ENCODE measurements around the gene TOLLIP. TPM values are rescaled to one million over a fixed set of nuclear protein-coding genes. Genes with fewer than 3 reads are reported as not detected.

The TOLLIP gene
- total and polyA plus RNA-seq, 8 donors: 35.2 to 69.8 (median 45.7) TPM

DNA sequence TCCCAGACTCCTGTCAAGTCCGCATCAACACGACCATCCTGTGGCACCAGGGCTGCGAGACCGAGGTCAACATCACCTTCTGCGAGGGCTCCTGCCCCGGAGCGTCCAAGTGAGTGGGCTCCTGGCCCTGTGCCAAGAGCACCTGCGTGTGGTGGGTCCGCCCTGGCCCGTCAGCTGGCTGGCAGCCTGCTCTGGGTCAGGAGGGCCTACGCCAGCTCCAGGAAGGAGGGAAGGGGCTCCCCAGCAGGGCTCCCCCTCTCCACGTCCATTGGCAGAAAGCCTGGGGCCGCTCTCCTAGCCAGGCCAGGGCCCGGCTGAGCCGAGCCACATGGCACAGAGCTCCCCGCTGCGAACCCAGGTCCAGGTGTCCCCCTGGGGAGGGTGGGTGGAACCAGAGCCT lies 48.8 kb downstream of the TOLLIP start:
- Histone ChIP-seq H3K4me3 (no peak overlapping the region), H3K9me3 (no peaks in the 10 kb centered on the region), H3K27me3 (no peaks in the 10 kb centered on the region), H3K36me3 (no peaks in the 10 kb centered on the region), H3K27ac (no peak overlapping the region), H3K4me1 (peaks cover 4 to 8% (median 5%) of the 10 kb centered on the region in 3 donors)
- intact Hi-C loops (cut with DNase I): no loop called here
- TF ChIP-seq, protein P1, sequence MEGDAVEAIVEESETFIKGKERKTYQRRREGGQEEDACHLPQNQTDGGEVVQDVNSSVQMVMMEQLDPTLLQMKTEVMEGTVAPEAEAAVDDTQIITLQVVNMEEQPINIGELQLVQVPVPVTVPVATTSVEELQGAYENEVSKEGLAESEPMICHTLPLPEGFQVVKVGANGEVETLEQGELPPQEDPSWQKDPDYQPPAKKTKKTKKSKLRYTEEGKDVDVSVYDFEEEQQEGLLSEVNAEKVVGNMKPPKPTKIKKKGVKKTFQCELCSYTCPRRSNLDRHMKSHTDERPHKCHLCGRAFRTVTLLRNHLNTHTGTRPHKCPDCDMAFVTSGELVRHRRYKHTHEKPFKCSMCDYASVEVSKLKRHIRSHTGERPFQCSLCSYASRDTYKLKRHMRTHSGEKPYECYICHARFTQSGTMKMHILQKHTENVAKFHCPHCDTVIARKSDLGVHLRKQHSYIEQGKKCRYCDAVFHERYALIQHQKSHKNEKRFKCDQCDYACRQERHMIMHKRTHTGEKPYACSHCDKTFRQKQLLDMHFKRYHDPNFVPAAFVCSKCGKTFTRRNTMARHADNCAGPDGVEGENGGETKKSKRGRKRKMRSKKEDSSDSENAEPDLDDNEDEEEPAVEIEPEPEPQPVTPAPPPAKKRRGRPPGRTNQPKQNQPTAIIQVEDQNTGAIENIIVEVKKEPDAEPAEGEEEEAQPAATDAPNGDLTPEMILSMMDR (IDR thresholded peaks at IDR 0.05): no peak
- 89 to 91% methylated on average over 16 to 17 of the region's 17 CpGs for WGBS, 2 donors
- ATAC-seq (no peak), FAIRE-seq (no peak), DNase-seq (peak in 2 of 6 donors; percentile 38 to 56)

GRCh38 chr11:1260023-1260501 lies 49.4 kb downstream of the TOLLIP start:
- TF ChIP-seq, protein P1 (IDR thresholded peaks at IDR 0.05): no peak
- no peak for FAIRE-seq
- Histone ChIP-seq H3K27me3 (no peaks in the 10 kb centered on the region), H3K4me1 (peaks cover 4 to 8% (median 5%) of the 10 kb centered on the region in 3 donors), H3K27ac (no peak overlapping the region), H3K4me3 (no peak overlapping the region), H3K36me3 (no peaks in the 10 kb centered on the region), H3K9me3 (no peaks in the 10 kb centered on the region)
- peak in 1 of 4 donors; percentile 8 for ATAC-seq
- 66 to 69% methylated on average over 9 to 10 of the region's 10 CpGs for WGBS, 2 donors
- intact Hi-C loops (cut with DNase I): no loop called here
- peak in 3 of 6 donors; percentile 41 to 81 (median 65) for DNase-seq

DNA sequence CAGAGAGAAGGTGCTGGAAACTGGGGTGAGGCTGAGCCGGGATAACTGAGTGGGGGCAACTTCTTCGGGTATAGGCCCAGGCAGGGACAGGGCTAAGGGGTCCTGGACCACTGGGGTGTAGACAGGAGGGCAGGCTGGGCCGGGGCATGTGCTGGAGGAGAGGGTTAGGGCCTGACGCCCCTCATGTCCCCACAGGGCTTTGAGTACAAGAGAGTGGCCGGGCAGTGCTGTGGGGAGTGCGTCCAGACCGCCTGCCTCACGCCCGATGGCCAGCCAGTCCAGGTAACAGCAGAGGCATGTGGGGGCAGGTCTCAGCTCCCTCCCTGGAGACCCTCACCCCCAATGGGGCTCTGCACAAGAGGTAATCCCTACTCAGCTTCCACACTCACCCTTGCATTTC lies 49.9 kb downstream of the TOLLIP start:
- Histone ChIP-seq H3K9me3 (no peaks in the 10 kb centered on the region), H3K36me3 (no peaks in the 10 kb centered on the region), H3K27ac (no peak overlapping the region), H3K4me1 (peaks cover 4 to 8% (median 5%) of the 10 kb centered on the region in 3 donors), H3K27me3 (no peaks in the 10 kb centered on the region), H3K4me3 (no peak overlapping the region)
- DNase-seq: peak in 1 of 6 donors; percentile 74
- 81 to 84% methylated on average over 8 to 9 of the region's 9 CpGs for WGBS, 2 donors
- no peak for ATAC-seq
- TF ChIP-seq, protein P1 (IDR thresholded peaks at IDR 0.05): no peak
- no peak for FAIRE-seq
- intact Hi-C loops (cut with DNase I): no loop called here

DNA sequence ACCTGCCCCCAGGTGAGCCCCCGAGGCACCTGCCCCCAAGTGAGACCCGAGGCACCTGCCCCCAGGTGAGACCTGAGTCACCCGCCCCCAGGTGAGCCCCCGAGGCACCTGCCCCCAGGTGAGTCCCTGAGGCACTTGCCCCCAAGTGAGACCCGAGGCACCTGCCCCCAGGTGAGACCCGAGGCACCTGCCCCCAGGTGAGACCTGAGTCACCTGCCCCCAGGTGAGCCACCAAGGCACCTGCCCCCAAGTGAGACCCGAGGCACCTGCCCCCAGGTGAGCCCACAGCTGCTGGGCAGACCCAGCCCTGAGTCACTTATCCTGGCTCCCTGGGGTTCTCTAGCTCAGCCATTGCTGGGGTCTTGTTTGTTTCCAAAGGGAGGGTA lies 50.4 kb downstream of the TOLLIP start:
- peaks cover 4 to 8% (median 5%) of the 10 kb centered on the region in 3 donors for H3K4me1 ChIP-seq
- H3K4me3 ChIP-seq: no peak overlapping the region
- H3K27ac ChIP-seq: no peak overlapping the region
- intact Hi-C loops (cut with DNase I): no loop called here
- FAIRE-seq (no peak), ATAC-seq (no peak), DNase-seq (peak in 1 of 6 donors; percentile 63)
- H3K9me3 ChIP-seq: no peaks in the 10 kb centered on the region
- TF ChIP-seq, protein P1 (IDR thresholded peaks at IDR 0.05): no peak
- no peaks in the 10 kb centered on the region for H3K27me3 ChIP-seq
- 36 to 48% methylated on average over 4 to 7 of the region's 7 CpGs for WGBS, 2 donors
- no peaks in the 10 kb centered on the region for H3K36me3 ChIP-seq

- peaks cover 4 to 8% (median 5%) of the 10 kb centered on the region in 3 donors for H3K4me1 ChIP-seq
- no peak overlapping the region for H3K27ac ChIP-seq
- H3K9me3 ChIP-seq: no peaks in the 10 kb centered on the region
- no peaks in the 10 kb centered on the region for H3K36me3 ChIP-seq
- H3K27me3 ChIP-seq: no peaks in the 10 kb centered on the region
- FAIRE-seq (no peak), DNase-seq (peak in 1 of 6 donors; percentile 66), ATAC-seq (no peak)
- TF ChIP-seq, protein P1 (IDR thresholded peaks at IDR 0.05): no peak
- intact Hi-C loops (cut with DNase I): no loop called here
- H3K4me3 ChIP-seq: no peak overlapping the region
- WGBS, 2 donors: 65 to 77% methylated on average over 13 of the region's 13 CpGs
These were observed 50.9 kb downstream of the TOLLIP start for GRCh38 chr11:1258401-1259075.

All from pancreas (tissue), 10 donors.